ENCODE measurements around the gene MRPL33. TPM values are rescaled to one million over a fixed set of nuclear protein-coding genes. Genes with fewer than 3 reads are reported as not detected.

Gene MRPL33
- polyA plus RNA-seq, 4 donors, result 111 to 156 (median 127) TPM

GRCh38 chr2:27824401-27824800, 52.9 kb downstream of the MRPL33 start:
- 94 to 99% (median 97%) methylated on average over 1 of the region's 1 CpG for WGBS, 3 donors
- FAIRE-seq, result no peak
- H3K9me3 ChIP-seq (ENCODE audit: control insufficient read depth in 2 of 2, insufficient read depth in 1 of 2, low read depth in 1 of 2, low read length in 1 of 2), result peaks cover 0 to 4% of the 10 kb centered on the region in 2 donors
- peaks cover 0 to 7% (median 0%) of the 10 kb centered on the region in 3 donors for H3K4me1 ChIP-seq (ENCODE audit: control insufficient read depth in 3 of 3, insufficient read depth in 2 of 3, low read depth in 1 of 3, low read length in 2 of 3)
- H3K27ac ChIP-seq (ENCODE audit: low read depth in 1 of 3, low read length in 2 of 3), result no peak overlapping the region
- no peaks in the 10 kb centered on the region for H3K27me3 ChIP-seq (ENCODE audit: control insufficient read depth in 3 of 3, insufficient read depth in 3 of 3, low read length in 3 of 3)
- DNase-seq, result no peak
- H3K4me3 ChIP-seq (ENCODE audit: low read depth in 1 of 3, low read length in 3 of 3), result no peak overlapping the region
- peaks cover 2 to 14% (median 12%) of the 10 kb centered on the region in 3 donors for H3K36me3 ChIP-seq (ENCODE audit: control insufficient read depth in 3 of 3, insufficient read depth in 2 of 3, low read depth in 1 of 3, low read length in 3 of 3)

DNA sequence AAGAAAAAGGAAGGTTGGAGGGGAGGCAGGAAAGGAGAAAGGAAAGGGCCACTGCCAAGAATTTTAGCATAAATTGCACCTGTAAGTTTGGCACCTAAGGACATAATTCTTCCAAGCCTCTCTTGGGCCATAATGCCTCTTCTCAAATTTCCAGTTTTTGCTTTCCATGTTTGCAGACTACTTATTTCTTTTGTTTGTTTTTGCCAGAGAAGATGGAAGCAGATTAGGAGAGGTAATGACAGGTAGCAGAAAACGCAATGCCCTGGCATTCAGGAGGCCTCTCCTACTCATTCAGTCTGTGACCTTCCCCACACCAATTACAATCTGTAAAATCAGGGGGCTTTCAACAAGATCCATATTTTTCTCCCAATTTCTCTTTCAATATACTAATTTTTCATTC, 56.8 kb downstream of the MRPL33 start:
- Histone ChIP-seq H3K27ac (ENCODE audit: low read depth in 1 of 3, low read length in 2 of 3) (no peak overlapping the region), H3K27me3 (ENCODE audit: control insufficient read depth in 3 of 3, insufficient read depth in 3 of 3, low read length in 3 of 3) (no peaks in the 10 kb centered on the region), H3K9me3 (ENCODE audit: control insufficient read depth in 2 of 2, insufficient read depth in 1 of 2, low read depth in 1 of 2, low read length in 1 of 2) (peaks cover 0 to 8% of the 10 kb centered on the region in 2 donors), H3K4me3 (ENCODE audit: low read depth in 1 of 3, low read length in 3 of 3) (no peak overlapping the region), H3K36me3 (ENCODE audit: control insufficient read depth in 3 of 3, insufficient read depth in 2 of 3, low read depth in 1 of 3, low read length in 3 of 3) (peaks cover 2 to 20% (median 9%) of the 10 kb centered on the region in 3 donors), H3K4me1 (ENCODE audit: control insufficient read depth in 3 of 3, insufficient read depth in 2 of 3, low read depth in 1 of 3, low read length in 2 of 3) (no peaks in the 10 kb centered on the region)
- no peak for FAIRE-seq
- no peak for DNase-seq
- WGBS, 3 donors, result 76 to 86% (median 85%) methylated on average over 1 of the region's 1 CpG

Other genes starting within 250 kb of the MRPL33 start
- gene ZNF512, start 188.7 kb upstream of the MRPL33 start, polyA plus RNA-seq, result 10 to 100 TPM in 2 of 4 donors, 1 to 10 TPM in 2; 3.4 to 34.3 (median 7.2) TPM
- 1 to 10 TPM in 3 of 4 donors, under 1 TPM in 1; 0.54 to 4.8 (median 1.6) TPM for gene CCDC121, start 142.7 kb upstream of the MRPL33 start, polyA plus RNA-seq
- gene GPN1, start 142.7 kb upstream of the MRPL33 start, polyA plus RNA-seq, result 10 to 100 TPM; 21.9 to 41.4 (median 33.5) TPM
- gene SUPT7L, start 108.1 kb upstream of the MRPL33 start, polyA plus RNA-seq, result 10 to 100 TPM; 16.8 to 43.7 (median 23.1) TPM
- 10 to 100 TPM; 11.6 to 23.4 (median 13.7) TPM for gene SLC4A1AP, start 107.8 kb upstream of the MRPL33 start, polyA plus RNA-seq
- 10 to 100 TPM; 19.8 to 72.0 (median 33.2) TPM for gene RBKS, start 118.7 kb downstream of the MRPL33 start, polyA plus RNA-seq
- gene BABAM2, start 119.0 kb downstream of the MRPL33 start, polyA plus RNA-seq, result 10 to 100 TPM; 19.5 to 38.6 (median 21.5) TPM